Measurements from ENCODE around the gene TCTN2. TPM values are rescaled to one million over a fixed set of nuclear protein-coding genes. Genes with fewer than 3 reads are reported as not detected.

TCTN2 gene
- total RNA-seq (2022), result 9.0 and 11.5 TPM in 2 replicates
- Bru-seq, nascent RNA, result percentile 49 among the genes with signal in this experiment
- percentile 54 among the genes with signal in this experiment for BruChase-seq, experiment 1, labeled RNA remaining after a 6-hour chase
- percentile 51 among the genes with signal in this experiment for BruChase-seq, experiment 2, labeled RNA remaining after a 2-hour chase
- long read RNA-seq, partial matches to known transcripts, result 0 of 2 reads
- long read RNA-seq, other reads (novel, unspliced or antisense), result 1 of 2 reads

DNA sequence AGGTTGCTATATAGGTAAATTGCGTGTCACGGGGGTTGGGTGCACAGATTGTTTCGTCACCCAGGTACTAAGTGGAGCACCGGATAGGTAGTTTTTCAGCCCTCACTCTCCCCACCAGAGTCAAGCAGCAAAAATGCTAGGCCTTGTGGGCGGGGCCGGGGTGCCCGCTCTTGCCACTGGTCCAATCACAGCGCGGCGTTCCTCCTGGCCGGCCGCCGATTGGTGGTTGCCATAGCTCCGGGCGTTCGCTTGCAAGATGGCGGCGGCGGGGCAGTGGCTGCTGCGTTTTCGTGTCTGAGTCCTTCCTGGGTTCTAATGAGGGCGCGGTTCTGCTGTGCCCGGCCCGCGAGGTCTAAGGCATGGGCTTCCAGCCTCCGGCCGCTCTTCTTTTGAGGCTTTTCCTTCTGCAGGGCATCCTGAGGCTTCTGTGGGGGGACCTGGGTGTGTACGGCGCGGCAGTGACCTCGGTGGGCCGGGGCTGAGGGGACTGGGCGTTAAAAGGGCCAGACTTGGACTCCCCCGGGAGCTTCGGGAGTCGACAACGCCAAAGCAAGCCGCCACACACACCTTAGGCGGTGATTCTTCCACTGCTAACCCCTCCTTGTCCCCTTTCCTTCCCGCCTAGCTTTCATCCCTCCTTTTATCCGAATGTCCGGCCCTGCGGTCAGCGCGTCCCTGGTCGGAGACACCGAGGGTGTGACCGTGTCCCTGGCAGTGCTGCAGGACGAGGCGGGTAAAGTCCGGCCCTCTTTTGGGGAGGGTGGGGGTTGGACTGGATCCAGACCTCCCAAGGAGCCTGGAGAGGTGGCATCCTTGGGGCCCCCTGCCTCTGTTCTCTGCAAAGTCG, at the start of gene TCTN2:
Gene TCTN2, plus strand, starts transcription at position 232 of the 847 bp plus-strand sequence. Its CDS starts 128 bp downstream, at position 360.
- intact Hi-C loops (cut with micrococcal nuclease; ENCODE audit: unreplicated experiment), result no loop called here
- peak; percentile 97 for DNase-seq
- H3K36me3 Mint-ChIP-seq (ENCODE audit: insufficient read depth, unreplicated experiment), result peaks cover 9% of the 10 kb centered on the region
- H3K9me3 Mint-ChIP-seq (ENCODE audit: low read depth, unreplicated experiment), result no peaks in the 10 kb centered on the region
- BruUV-seq (replicated peaks), result TSS peak; percentile 38
- CTCF ChIA-PET, result interaction anchor here (0.6 kb wide), 2 partner anchors 306 to 552 kb away, joined by 3 to 7 read pairs; no protein-coding TSS in a partner anchor
- no peaks in the 10 kb centered on the region for H3K27me3 Mint-ChIP-seq (ENCODE audit: unreplicated experiment)
- H3K4me1 Mint-ChIP-seq (ENCODE audit: low read depth, unreplicated experiment), result peaks cover 9% of the 10 kb centered on the region
- H3K27ac Mint-ChIP-seq (ENCODE audit: unreplicated experiment), result no peak within 1 kb of the TSS
- peak within 1 kb of the TSS; percentile 81 for H3K4me3 Mint-ChIP-seq (ENCODE audit: low read depth, unreplicated experiment)
- TF ChIP-seq, protein P1, sequence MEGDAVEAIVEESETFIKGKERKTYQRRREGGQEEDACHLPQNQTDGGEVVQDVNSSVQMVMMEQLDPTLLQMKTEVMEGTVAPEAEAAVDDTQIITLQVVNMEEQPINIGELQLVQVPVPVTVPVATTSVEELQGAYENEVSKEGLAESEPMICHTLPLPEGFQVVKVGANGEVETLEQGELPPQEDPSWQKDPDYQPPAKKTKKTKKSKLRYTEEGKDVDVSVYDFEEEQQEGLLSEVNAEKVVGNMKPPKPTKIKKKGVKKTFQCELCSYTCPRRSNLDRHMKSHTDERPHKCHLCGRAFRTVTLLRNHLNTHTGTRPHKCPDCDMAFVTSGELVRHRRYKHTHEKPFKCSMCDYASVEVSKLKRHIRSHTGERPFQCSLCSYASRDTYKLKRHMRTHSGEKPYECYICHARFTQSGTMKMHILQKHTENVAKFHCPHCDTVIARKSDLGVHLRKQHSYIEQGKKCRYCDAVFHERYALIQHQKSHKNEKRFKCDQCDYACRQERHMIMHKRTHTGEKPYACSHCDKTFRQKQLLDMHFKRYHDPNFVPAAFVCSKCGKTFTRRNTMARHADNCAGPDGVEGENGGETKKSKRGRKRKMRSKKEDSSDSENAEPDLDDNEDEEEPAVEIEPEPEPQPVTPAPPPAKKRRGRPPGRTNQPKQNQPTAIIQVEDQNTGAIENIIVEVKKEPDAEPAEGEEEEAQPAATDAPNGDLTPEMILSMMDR (IDR thresholded peaks at IDR 0.05; ENCODE audit: unreplicated experiment), result no peak

DNA sequence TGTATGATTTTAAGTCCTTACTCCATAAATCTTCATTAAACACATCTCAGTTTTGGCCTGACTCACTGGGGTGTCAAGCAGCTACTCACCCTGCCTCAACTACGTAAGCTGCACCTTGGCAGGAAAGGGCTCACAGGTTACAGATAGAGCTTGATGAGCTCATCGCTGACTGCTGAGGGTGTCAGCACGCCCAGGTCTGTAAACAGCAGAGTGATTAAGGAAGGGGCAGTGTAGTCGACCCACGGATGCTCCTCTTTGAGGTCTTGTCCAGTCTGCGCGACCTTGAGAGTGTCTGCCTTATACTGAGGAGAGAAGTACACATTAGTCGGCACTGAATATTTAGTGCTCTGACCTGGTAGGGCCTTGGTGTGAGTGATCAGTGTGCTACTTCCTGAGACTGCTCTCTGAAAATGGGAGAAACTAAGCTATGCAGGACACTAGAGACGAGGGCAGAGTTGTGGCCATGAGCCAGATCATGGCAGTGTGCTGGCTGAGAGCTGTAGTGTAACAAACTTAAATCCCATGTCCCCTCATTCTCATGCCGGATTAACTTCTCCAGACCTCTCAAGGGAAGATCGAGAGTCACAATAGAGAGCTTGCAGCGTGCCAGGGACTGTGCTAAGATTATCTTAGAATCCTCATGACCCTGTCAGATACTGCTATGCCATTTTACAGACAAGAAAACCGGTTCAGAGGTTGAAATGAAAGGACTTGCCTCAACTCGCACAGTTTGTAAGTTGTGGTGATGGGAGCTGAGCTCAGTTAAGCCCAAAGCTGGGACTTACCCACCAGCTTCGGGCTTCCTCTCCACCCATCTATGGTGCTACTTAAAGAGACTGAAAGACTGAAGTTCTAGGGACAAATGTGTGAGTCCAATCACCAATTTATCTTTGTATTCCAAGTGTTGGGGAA, 49.0 kb upstream of the TCTN2 start:
- no peaks in the 10 kb centered on the region for H3K9me3 Mint-ChIP-seq (ENCODE audit: low read depth, unreplicated experiment)
- TF ChIP-seq, protein P1 (IDR thresholded peaks at IDR 0.05; ENCODE audit: unreplicated experiment), result no peak
- no peak overlapping the region for H3K27ac Mint-ChIP-seq (ENCODE audit: unreplicated experiment)
- CTCF ChIA-PET, result interaction anchor here (0.6 kb wide), 1 partner anchor 649 kb away, joined by 4 read pairs; no protein-coding TSS in a partner anchor
- BruUV-seq (replicated peaks), result no TSS peak
- DNase-seq, result no peak
- intact Hi-C loops (cut with micrococcal nuclease; ENCODE audit: unreplicated experiment), result no loop called here
- no peaks in the 10 kb centered on the region for H3K4me1 Mint-ChIP-seq (ENCODE audit: low read depth, unreplicated experiment)
- H3K36me3 Mint-ChIP-seq (ENCODE audit: insufficient read depth, unreplicated experiment), result peaks cover 75% of the 10 kb centered on the region
- H3K4me3 Mint-ChIP-seq (ENCODE audit: low read depth, unreplicated experiment), result no peak overlapping the region
- no peaks in the 10 kb centered on the region for H3K27me3 Mint-ChIP-seq (ENCODE audit: unreplicated experiment)

DNA sequence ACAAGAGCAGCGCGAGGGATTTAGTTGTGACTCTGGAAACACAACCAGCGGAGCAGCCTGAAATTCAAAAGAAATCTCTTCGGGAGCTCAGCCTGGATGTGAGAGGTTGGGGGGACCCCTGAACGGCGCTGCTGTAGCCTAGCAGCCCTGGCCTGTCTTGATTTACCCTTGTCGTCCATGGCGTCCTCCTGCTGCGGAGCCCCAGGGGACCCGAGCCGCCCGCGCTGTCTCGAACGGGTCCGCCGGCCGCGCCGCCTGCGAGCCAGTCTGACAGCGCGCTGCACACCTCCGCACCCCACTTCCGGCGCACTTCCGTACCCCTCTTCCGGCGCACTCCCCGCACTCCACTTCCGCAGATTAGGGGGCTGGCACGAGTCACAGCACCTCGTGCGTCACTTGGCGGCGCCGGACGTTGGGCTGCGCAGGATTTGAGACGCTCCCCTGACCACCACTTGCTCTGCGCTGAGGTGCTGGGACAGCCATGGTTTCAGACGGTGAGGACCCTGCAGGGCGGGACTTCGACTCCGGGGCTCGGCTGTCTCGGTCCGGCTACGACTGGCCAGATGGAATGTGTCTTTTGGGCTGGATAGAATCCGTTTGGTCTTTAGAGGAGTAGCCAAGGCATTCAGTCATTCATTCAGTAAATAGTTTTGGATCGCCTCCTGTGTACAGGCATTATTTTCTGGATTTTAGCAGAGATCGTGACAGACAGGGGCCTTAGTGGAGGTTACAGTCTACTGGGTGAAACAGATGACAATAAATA, 37.4 kb upstream of the TCTN2 start, which contains the start of the genes EIF2B1 and GTF2H3:
Gene EIF2B1, minus strand, starts transcription at position 308 of the 763 bp plus-strand sequence. Its CDS starts 129 bp downstream, at position 179.
Gene GTF2H3, plus strand, starts transcription at position 451 of the 763 bp plus-strand sequence. Its CDS starts 31 bp downstream, at position 482.
- intact Hi-C loops (cut with micrococcal nuclease; ENCODE audit: unreplicated experiment), result no loop called here
- Mint-ChIP-seq H3K27ac (ENCODE audit: unreplicated experiment) (peak within 1 kb of the TSS; percentile 97), H3K4me3 (ENCODE audit: low read depth, unreplicated experiment) (peak within 1 kb of the TSS; percentile 95), H3K36me3 (ENCODE audit: insufficient read depth, unreplicated experiment) (peaks cover 50% of the 10 kb centered on the region), H3K27me3 (ENCODE audit: unreplicated experiment) (no peaks in the 10 kb centered on the region), H3K4me1 (ENCODE audit: low read depth, unreplicated experiment) (peaks cover 20% of the 10 kb centered on the region), H3K9me3 (ENCODE audit: low read depth, unreplicated experiment) (no peaks in the 10 kb centered on the region)
- peak; percentile 97 for DNase-seq
- CTCF ChIA-PET, result no interaction called here
- no TSS peak for BruUV-seq (replicated peaks)
- TF ChIP-seq, protein P1 (IDR thresholded peaks at IDR 0.05; ENCODE audit: unreplicated experiment), result no peak
